GM12892 (cell line): Measurements from ENCODE around the gene HS3ST2.

Experiments
- DNase-seq: peaks from one replicate; pipeline ENCODE4 v3.0.0; 2011; ENCODE audit not compliant: insufficient read length
- FAIRE-seq: peaks from 2 replicates; lab custom pipeline; 2011; peaks lifted over from hg19 to GRCh38; lab: Jason Lieb, UNC
- POLR2A ChIP-seq: IDR thresholded peaks from 2 replicates; pipeline ENCODE4 v1.6.1; 2011; ENCODE audit warnings: low read depth, low read length, control low read depth
- POLR2AphosphoS5 ChIP-seq: IDR thresholded peaks from 2 replicates; pipeline ENCODE4 v1.6.1; 2011; ENCODE audit warnings: low read depth, low read length, control low read depth
- TAF1 ChIP-seq: IDR thresholded peaks from 2 replicates; pipeline ENCODE4 v1.6.1; 2011; ENCODE audit warnings: low read depth, mild to moderate bottlenecking, control low read depth, low read length, borderline replicate concordance

HS3ST2 gene

GRCh38 chr16:22857296-22858025, 43.5 kb downstream of the HS3ST2 start:
- DNase-seq (no peak), FAIRE-seq (no peak)
- no peak for TF ChIP-seq POLR2AphosphoS5
- no peak for TF ChIP-seq POLR2A
- TF ChIP-seq TAF1, result no peak

GRCh38 chr16:22859925-22860324, 46.0 kb downstream of the HS3ST2 start:
- no peak for TF ChIP-seq POLR2AphosphoS5
- no peak for TF ChIP-seq POLR2A
- TF ChIP-seq TAF1, result no peak
- DNase-seq (no peak), FAIRE-seq (no peak)

- DNase-seq (no peak), FAIRE-seq (no peak)
- TF ChIP-seq POLR2AphosphoS5 (no peak), POLR2A (no peak), TAF1 (no peak)
Observed at GRCh38 chr16:22861580-22861979, 47.6 kb downstream of the HS3ST2 start.

- TF ChIP-seq TAF1 (no peak), POLR2AphosphoS5 (no peak)
- DNase-seq (no peak), FAIRE-seq (no peak)
Observed at GRCh38 chr16:22862046-22862445, 48.1 kb downstream of the HS3ST2 start.

GRCh38 chr16:22864375-22864774, 50.4 kb downstream of the HS3ST2 start:
- no peak for DNase-seq
- no peak for TF ChIP-seq TAF1
- TF ChIP-seq POLR2AphosphoS5, result no peak
- TF ChIP-seq POLR2A, result no peak
- no peak for FAIRE-seq

- DNase-seq (no peak), FAIRE-seq (no peak)
- no peak for TF ChIP-seq POLR2A
- TF ChIP-seq TAF1, result no peak
- no peak for TF ChIP-seq POLR2AphosphoS5
Observed at GRCh38 chr16:22868593-22869224, 54.7 kb downstream of the HS3ST2 start.

GRCh38 chr16:22871861-22872260, 57.9 kb downstream of the HS3ST2 start:
- TF ChIP-seq TAF1 (no peak), POLR2A (no peak), POLR2AphosphoS5 (no peak)
- DNase-seq, result no peak
- no peak for FAIRE-seq

- FAIRE-seq (no peak), DNase-seq (no peak)
- no peak for TF ChIP-seq POLR2AphosphoS5
- no peak for TF ChIP-seq POLR2A
- no peak for TF ChIP-seq TAF1
Observed at GRCh38 chr16:22874394-22874793, 60.4 kb downstream of the HS3ST2 start.

GRCh38 chr16:22878955-22879354, 65.0 kb downstream of the HS3ST2 start:
- FAIRE-seq (no peak), DNase-seq (no peak)
- TF ChIP-seq POLR2AphosphoS5 (no peak), TAF1 (no peak), POLR2A (no peak)

- DNase-seq, result no peak
- TF ChIP-seq POLR2A, result no peak
- no peak for TF ChIP-seq TAF1
- TF ChIP-seq POLR2AphosphoS5, result no peak
- FAIRE-seq, result no peak
Observed at GRCh38 chr16:22879466-22879865, 65.5 kb downstream of the HS3ST2 start.

- DNase-seq (no peak), FAIRE-seq (no peak)
- TF ChIP-seq TAF1 (no peak), POLR2AphosphoS5 (no peak), POLR2A (no peak)
Observed at GRCh38 chr16:22882981-22883380, 69.0 kb downstream of the HS3ST2 start.

- DNase-seq (no peak), FAIRE-seq (no peak)
- TF ChIP-seq POLR2A, result no peak
- no peak for TF ChIP-seq POLR2AphosphoS5
- TF ChIP-seq TAF1, result no peak
Observed at GRCh38 chr16:22885951-22886350, 72.0 kb downstream of the HS3ST2 start.

- no peak for FAIRE-seq
- DNase-seq, result no peak
- TF ChIP-seq POLR2AphosphoS5, result no peak
- no peak for TF ChIP-seq TAF1
- TF ChIP-seq POLR2A, result no peak
Observed at GRCh38 chr16:22886927-22887326, 73.0 kb downstream of the HS3ST2 start.
